D341Med (cell line): ENCODE data around the gene CSNK1A1L.

Source experiments
- DNase-seq: peaks from one replicate; pipeline ENCODE4 v3.0.0; 2012; ENCODE audit warnings: low spot score

Gene CSNK1A1L

GRCh38 chr13:37105251-37105714 lies at the start of gene CSNK1A1L:
CSNK1A1L (minus strand) TSS chr13:37105664; CDS start chr13:37105256, 408 bp downstream.
- DNase-seq: no peak

GRCh38 chr13:37149380-37149779 lies 43.9 kb upstream of the CSNK1A1L start:
- DNase-seq: no peak

DNA sequence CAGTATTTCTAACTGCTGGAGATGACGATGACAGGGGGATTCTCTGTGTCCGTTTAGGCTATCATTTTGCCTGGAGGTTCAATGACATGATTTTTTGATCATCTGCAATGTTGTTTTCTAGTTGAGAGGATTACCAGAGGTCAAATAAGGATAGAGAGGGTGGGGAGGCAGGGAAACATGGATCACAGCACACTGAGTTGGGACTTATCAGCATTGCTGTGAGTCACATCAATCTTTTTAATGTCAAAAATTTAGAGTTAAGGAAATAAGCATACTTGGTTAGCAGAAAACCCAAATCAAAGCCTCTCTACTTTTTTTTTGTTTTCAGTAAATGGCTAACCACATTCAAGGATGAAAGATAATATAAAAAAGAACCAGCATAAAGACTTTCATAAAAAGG lies 43.0 kb upstream of the CSNK1A1L start:
- peak; percentile 42 for DNase-seq

- DNase-seq: no peak
Observed at GRCh38 chr13:37144661-37145060, 39.2 kb upstream of the CSNK1A1L start.

GRCh38 chr13:37143911-37144310 lies 38.4 kb upstream of the CSNK1A1L start:
- DNase-seq: no peak

- DNase-seq: no peak
Observed at GRCh38 chr13:37142877-37143276, 37.4 kb upstream of the CSNK1A1L start.

DNA sequence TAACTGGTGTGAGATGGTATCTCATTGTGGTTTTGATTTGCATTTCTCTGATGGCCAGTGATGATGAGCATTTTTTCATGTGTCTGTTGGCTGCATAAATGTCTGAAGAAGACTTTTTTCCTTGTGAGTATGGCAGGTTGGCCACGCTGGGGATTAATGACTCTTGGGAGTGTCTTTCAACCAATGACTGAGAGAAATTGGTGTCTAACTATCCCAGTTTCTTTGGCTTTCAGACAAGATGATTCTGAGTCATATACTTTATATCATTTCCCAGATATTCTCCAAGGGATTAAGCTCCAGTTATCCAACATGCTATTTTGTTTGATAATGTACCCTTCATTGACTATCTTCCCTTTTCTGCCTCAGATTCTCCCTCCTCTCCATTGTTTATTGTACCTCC lies 35.5 kb upstream of the CSNK1A1L start:
- DNase-seq: no peak

- DNase-seq: no peak
Observed at GRCh38 chr13:37139356-37139755, 33.9 kb upstream of the CSNK1A1L start.

GRCh38 chr13:37138926-37139325 lies 33.5 kb upstream of the CSNK1A1L start:
- DNase-seq: no peak

- no peak for DNase-seq
Observed at GRCh38 chr13:37138169-37138568, 32.7 kb upstream of the CSNK1A1L start.

- DNase-seq: no peak
Observed at GRCh38 chr13:37136633-37137032, 31.2 kb upstream of the CSNK1A1L start.

DNA sequence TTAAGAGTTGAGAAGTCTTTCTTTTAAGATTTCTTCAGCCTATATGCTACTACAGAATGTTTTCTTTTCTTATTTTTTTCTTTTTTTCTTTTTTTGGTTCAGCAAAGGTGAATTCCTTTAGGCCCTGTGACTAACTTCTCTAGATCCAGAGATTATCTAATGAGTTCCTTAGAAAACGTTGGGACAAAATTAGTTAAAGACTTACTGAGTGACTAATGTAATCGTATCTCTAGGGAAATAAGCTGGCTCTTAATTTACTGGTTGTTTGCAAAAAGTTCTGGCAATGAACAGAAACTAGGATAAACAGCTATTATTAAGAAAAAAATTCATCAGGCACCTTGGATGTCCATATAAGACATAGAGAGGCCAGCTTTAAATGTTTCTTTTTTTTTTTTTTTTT lies 30.7 kb upstream of the CSNK1A1L start:
- DNase-seq: no peak

GRCh38 chr13:37134411-37135041 lies 29.1 kb upstream of the CSNK1A1L start:
- no peak for DNase-seq

DNA sequence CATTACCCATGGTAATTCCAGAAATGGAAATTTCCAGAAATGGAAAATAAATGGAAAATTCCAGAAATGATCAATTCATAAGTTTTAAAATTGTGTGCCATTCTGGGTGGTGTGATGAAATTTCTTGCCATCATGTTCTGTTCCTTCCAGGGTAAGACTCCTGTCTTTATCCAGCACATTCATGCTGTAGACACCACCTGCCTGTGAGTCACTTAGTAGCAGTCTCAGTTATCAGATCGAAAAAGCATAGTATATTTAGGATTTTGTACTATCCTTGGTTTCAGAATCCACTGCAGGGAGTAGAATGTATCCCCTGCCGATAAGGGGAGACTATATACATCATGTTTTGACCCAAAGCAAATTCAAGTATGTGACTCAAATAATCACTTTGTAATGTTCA lies 26.7 kb upstream of the CSNK1A1L start:
- DNase-seq: no peak

DNA sequence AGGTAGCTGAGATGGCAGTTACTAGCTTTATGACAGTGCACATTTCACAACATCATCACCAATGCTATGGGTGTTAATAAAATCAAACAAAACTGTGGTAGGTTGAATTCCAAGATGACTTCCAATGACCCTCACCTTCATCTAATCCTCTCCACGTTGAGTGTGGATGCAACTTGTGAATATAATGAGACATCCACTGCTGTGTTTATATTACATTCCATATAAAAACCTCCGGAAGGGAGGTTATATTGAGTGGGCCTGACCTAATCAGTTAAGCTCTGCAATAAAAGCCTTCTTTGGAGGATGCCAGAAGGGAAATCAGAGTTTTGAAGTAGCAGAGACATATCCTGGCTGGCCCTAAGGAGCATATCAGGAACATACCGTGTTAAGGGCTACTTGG lies 25.6 kb upstream of the CSNK1A1L start:
- DNase-seq: no peak

- DNase-seq: no peak
Observed at GRCh38 chr13:37129866-37130265, 24.4 kb upstream of the CSNK1A1L start.

DNA sequence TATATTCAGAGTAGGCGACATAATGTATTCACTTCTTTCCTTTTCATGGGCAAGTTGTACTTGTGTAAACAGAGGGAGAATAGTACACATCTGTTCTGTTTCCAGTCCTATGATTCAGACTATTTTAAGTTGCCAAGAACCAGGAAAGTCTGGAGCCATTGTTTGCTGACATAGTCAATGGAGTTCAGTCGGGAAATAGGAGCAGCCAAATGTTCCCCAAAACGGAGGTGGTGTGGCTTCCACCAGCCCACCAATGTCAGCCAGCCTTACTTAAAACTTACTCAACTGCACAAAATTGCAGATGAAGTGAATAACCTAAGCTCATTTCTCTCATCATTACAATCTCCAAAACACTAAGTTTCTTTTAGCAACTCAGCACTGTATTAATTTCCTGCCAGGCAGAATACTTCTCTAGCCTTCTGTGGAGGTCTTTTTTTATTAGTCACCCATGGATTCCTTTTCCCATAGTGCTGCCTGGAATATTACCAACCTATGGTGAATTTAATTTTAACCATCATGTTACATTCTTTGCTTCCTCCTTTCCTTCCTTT lies 22.3 kb upstream of the CSNK1A1L start:
- DNase-seq: no peak

- DNase-seq: no peak
Observed at GRCh38 chr13:37123337-37123736, 17.9 kb upstream of the CSNK1A1L start.

- DNase-seq: no peak
Observed at GRCh38 chr13:37118016-37118415, 12.6 kb upstream of the CSNK1A1L start.

DNA sequence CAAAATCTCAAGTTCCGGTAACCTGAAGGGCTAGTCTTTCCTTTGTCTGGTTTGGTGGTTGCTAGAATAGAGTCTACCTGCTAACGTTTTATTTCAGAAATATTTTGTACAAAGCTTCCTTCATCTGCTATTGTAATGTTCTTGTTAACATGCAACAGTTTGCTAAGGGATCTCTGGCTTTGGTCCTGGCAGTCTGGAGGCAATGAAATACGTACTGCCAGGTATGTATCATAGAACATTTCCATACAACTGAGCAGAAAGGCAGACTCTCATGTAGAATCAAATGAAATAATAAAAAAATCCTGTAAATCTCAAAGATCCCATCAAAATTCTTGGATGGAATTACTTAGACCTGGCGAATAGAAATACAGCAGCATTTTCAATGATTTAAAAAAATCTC lies 8.8 kb upstream of the CSNK1A1L start:
- DNase-seq: no peak

- no peak for DNase-seq
Observed at GRCh38 chr13:37113534-37113933, 8.1 kb upstream of the CSNK1A1L start.

DNA sequence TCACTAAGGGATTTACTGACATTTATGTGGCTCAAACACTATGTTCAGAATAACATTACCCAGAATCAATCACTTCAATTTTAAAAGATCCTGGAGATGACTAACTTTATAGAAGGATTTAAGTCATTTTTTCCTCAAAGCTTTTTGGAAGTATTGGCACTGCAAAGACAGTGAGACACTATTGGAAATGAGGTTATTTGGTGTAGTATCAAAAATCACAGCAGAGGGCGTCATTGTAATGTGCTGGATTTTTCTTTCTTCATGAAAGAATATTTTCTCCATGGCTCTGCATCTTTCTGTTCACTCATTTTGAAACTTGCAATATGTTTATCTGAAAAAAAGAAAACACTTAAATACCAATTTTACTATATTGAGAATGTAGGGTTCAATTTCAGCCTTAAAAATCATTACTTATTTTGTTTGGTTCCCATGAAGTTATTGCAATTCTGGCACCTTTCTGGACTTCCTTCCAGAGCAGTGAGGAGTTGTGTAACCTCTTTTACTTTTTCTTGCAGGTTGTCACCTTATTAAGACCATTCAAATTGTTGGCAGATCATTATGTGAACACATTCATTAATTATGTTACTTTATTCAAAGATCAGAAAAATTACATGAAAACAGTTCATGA lies 3.7 kb upstream of the CSNK1A1L start:
- DNase-seq: no peak

DNA sequence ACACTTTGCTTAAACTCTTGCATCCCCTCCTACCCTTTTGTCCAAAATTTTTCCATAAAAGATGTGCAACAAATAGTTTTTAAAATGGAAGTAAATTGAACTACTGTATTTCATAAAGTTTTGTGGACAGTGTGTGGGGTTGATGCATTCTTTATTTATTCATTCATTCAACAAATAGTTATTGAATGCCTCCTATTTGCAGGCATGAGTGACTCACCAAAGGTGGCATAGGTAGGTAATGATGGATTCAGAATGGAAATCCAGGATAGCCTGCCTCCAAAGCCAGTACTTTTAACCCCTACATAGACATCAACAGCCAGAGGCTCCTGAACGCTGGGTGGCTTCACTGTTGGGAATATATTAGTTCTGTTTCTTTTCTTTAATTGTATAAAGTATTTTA lies 2.4 kb upstream of the CSNK1A1L start:
- DNase-seq: no peak

DNA sequence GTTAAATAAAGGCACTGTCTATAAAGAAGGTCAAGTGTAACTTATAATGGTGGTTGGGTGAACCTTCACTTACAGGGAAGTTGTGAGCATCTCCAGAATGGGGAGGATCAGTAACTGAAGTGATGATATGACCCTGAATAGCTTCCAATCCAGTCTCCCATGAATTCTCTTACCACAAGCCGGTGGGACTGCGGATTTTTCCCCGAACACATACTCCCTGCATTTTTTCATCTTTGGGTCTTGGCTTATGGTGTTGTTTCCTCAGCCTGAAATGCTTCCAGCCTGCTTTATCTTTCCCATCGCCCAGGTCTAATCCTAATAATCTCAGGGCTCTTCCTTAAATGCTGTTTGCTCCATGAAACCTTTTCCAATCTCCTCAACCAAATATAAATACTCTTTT lies 2.0 kb upstream of the CSNK1A1L start:
- DNase-seq: no peak
